Adrenal gland (tissue), 5 donors: Measurements from ENCODE around the gene DOK6.

ENCODE experiments used
- CTCF ChIP-seq, 6 experiments: fragments of 450-650 bp in 4 of 6; fragments of 200-600 bp in 2 of 6; sonication (generic) in 1 of 6; IDR thresholded peaks; 1 replicate in 5 of 6; 2 replicates in 1 of 6; pipeline versions ENCODE4 v1.5.1 to v1.8.0; 2016 to 2021; ENCODE audit warnings: antibody characterized with exemption in 6 of 6, mild to moderate bottlenecking in 2 of 6, moderate library complexity in 1 of 6
- POLR2A ChIP-seq, 2 donors: fragments of 450-650 bp; IDR thresholded peaks; one replicate each; pipeline ENCODE4 v1.6.1; 2017; ENCODE audit warnings: antibody characterized with exemption in 2 of 2, mild to moderate bottlenecking in 2 of 2, moderate library complexity in 1 of 2
- donor health status: DM: no; HTN: no; CAD: no.

DNA sequence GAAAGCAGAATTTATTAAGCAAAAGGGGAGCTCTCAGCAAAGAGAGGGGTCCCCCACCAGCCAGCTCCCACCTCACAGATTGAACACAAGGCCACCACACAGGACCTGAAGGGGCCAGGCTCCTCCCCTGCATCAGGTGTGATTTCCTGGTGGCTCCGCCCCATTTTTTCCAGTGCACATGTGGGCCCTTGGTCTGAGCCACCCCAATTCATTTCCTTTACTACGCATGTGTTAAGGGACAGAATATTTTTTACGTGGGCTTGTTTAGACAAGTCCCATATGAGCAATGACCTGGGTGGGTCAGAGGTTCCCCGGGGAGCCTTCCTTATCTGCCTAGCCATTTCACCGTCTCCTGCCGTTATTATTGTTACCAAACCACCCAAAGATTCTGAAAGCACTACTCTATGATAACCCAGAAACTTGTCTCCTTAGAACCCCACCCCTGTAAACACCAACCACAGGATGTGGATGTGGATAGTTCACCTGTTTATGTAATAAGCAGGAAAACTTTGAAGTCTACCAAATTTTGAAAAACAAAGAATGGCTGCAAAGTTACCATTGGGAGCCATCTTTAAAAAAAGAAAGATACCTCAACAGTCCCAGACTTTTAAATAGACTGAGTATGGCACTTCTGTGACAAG, 355.3 kb downstream of the DOK6 start:
- TF ChIP-seq CTCF (IDR thresholded peaks at IDR 0.05) (no peak), POLR2A (IDR thresholded peaks at IDR 0.05) (no peak)
